Measurements from ENCODE around the gene RALY.
A peak's percentile ranks its signal among the peaks of the same experiment; 100 is the strongest.
"Not testable (repeated sequence)": the region's sequence is repeated elsewhere in the genome, so short reads cannot be mapped to it uniquely, and the experiment has no call there.

The RALY gene

DNA sequence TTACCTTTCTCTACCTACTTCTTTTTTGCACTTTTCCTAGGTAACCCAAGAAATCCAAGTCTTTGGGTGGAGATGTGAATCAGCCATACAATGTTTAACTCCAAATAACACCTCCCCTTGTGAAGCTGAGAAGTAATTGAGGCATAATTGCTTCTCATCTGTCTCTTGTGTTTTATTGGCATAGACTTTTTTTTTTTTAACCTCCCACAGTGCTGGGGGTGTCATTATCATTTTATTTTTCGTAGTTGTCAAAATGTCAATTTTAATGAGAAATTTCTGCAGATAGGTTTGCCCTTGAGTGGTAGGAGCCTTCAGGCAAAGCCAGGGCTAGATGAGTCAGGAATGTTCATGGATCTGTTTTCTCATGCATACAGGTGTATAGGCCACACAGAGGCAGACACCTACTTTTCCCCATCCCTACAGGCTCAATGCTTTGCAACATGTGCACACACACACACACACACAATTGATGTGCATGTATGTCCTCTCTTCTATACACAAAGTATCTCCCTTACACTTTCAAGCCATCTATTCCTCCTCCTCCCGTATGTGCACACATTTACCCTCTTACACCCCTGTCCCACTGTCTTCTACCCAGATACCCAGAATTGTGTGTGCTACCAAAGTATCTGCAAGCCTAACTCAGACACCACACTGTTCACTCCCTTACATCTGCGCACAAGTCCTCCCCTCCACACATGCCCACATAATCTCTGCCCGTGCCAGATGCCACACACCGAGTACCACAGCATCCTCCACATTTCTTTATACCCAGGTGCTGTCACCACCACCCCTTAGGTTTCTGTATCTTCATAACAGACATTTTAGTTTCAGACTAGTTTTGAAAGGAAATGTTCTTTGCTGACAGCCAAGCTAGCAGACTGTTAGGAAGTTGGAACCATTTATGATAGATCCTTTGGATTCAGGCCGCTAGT lies 22.0 kb downstream of the RALY start:
- Mint-ChIP-seq H3K27ac (peak overlapping the region; percentile 31), H3K4me3 (no peak overlapping the region), H3K27me3 (no peaks in the 10 kb centered on the region), H3K36me3 (peaks cover 5 to 13% of the 10 kb centered on the region in 2 donors), H3K9me3 (no peaks in the 10 kb centered on the region), H3K4me1 (peaks cover 57 to 81% of the 10 kb centered on the region in 2 donors)
- ATAC-seq (replicated peaks) (no peak), DNase-seq (no peak)

DNA sequence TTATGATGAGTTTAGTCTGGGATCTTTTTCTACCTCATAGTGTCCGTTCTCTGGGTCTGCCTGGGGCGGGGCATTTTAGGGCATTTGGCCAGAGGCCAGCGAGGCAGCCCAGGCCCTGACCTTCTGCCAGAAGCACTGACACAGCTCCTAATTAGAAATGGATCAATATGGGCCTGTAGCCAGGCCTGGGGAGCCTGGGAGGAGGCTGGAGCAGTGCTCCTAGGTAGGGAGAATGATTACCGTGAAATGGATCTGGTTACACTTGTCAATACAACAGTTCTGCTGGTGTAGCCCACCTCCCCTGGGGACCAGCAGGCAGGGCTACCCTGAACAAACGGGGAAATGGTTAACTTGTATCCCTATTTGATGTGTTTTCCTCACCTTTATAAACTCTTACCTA lies 23.0 kb downstream of the RALY start:
- Mint-ChIP-seq H3K36me3 (peaks cover 5 to 13% of the 10 kb centered on the region in 2 donors), H3K4me3 (no peak overlapping the region), H3K4me1 (peaks cover 61 to 87% of the 10 kb centered on the region in 2 donors), H3K27me3 (no peaks in the 10 kb centered on the region), H3K9me3 (no peaks in the 10 kb centered on the region), H3K27ac (peak overlapping the region; percentile 6)
- ATAC-seq (replicated peaks) (no peak), DNase-seq (no peak)

DNA sequence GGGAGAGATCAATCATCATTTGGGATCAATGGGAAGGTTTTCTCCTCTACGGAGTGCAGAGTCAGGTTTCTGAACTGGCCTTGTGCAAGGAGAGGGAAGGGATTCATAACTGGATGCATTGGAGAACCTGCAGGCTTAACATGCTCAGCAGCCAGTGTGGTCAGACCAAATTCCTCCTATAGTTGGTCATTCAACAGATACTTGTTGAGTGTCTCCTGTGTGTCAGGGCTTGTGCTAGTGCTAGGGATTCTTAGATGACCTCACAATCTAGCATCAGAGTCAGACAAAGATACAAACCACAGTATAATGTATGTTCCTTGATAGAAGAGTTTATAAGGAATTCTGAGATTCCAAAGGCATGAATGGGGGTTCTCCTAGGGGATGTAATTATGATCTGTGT lies 23.9 kb downstream of the RALY start:
- Mint-ChIP-seq H3K27me3 (no peaks in the 10 kb centered on the region), H3K4me1 (peaks cover 63 to 87% of the 10 kb centered on the region in 2 donors), H3K36me3 (peaks cover 3 to 10% of the 10 kb centered on the region in 2 donors), H3K9me3 (no peaks in the 10 kb centered on the region), H3K4me3 (no peak overlapping the region), H3K27ac (no peak overlapping the region)
- DNase-seq (no peak), ATAC-seq (replicated peaks) (no peak)

DNA sequence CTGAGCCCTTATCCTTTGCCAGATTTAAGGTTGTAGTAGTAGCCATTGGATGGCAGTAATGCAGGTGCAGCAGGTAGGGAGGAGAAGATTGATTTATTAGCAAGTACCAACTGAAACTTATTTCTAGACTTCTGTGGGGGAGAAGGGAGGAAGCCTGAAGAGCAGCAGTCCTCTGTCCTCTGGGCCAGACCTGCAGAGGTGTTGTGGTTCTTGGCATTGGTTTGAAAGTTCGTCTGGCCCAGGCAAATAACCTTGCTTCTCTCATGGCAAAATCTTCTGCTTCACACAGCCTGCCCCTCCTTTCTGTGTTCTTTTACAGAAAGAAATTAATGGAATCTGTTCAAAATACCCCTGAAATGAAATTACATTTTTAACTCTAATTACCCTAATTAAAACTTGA lies 24.5 kb downstream of the RALY start:
- Mint-ChIP-seq H3K4me1 (peaks cover 67 to 91% of the 10 kb centered on the region in 2 donors), H3K4me3 (no peak overlapping the region), H3K27me3 (no peaks in the 10 kb centered on the region), H3K36me3 (peaks cover 3 to 15% of the 10 kb centered on the region in 2 donors), H3K27ac (no peak overlapping the region), H3K9me3 (no peaks in the 10 kb centered on the region)
- DNase-seq (no peak), ATAC-seq (replicated peaks) (no peak)

DNA sequence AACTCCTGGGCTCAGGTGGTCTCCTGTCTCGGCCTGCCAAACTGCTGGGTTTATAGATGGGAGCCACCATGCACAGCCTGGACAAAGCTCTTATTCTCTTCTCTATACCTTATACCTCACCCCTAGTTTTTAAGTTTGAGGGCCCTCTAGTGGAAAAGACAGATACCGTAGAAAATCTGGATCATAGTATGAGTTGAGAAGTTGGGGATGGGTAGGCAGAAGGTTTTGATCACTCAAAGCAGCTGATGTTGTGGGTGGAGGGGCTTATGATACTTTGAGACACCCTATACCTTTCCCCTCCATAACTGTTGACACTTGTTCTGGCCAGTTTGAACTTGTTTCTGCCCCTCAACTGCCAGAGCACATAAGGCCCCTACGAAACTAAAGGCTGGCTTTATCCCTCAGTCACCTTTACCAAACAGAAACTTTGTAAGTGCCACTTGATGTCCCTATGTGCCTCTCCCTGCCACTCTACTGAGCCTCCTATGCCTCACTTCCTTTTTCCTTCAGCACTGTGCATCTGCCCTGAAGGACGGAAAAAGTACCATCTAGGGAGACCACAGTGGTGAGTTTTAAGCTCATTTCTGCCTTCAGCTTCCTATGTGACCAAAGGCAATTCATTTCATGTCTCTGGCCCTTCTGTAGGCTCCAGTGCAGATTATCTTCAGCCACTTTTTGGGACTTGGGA lies 28.6 kb downstream of the RALY start:
- peak overlapping the region; percentile 10 to 11 for H3K4me3 Mint-ChIP-seq
- H3K27me3 Mint-ChIP-seq = no peaks in the 10 kb centered on the region
- peaks cover 62 to 93% of the 10 kb centered on the region in 2 donors for H3K4me1 Mint-ChIP-seq
- H3K36me3 Mint-ChIP-seq = peaks cover 6 to 21% of the 10 kb centered on the region in 2 donors
- H3K27ac Mint-ChIP-seq = peak overlapping the region; percentile 88
- ATAC-seq (replicated peaks) (peak; percentile 96 to 97), DNase-seq (peak; percentile 69)
- no peaks in the 10 kb centered on the region for H3K9me3 Mint-ChIP-seq

DNA sequence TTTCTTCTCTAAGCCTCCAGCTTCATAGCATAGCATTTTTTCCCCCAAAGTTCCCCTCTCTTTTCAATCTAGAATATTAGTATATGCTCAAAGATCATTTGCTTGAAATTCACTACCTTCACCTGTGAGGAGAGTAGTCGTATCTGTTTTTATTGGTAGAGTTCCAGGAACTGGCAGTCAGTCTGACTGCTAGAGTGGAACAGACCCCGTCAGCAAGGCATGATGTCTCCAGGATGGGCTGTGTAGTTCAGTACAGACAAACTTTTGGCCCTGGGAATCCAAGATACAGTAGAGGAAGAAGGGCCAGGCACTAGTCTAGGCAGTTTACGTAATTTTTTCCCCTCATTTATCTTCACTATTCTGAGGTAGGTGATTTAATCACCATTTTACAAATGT lies 29.1 kb downstream of the RALY start:
- Mint-ChIP-seq H3K27ac (peak overlapping the region; percentile 88), H3K4me3 (peak overlapping the region; percentile 10 to 11), H3K36me3 (peaks cover 6 to 22% of the 10 kb centered on the region in 2 donors), H3K27me3 (no peaks in the 10 kb centered on the region), H3K4me1 (peaks cover 61 to 93% of the 10 kb centered on the region in 2 donors), H3K9me3 (no peaks in the 10 kb centered on the region)
- DNase-seq (no peak), ATAC-seq (replicated peaks) (peak; percentile 31 to 44)

DNA sequence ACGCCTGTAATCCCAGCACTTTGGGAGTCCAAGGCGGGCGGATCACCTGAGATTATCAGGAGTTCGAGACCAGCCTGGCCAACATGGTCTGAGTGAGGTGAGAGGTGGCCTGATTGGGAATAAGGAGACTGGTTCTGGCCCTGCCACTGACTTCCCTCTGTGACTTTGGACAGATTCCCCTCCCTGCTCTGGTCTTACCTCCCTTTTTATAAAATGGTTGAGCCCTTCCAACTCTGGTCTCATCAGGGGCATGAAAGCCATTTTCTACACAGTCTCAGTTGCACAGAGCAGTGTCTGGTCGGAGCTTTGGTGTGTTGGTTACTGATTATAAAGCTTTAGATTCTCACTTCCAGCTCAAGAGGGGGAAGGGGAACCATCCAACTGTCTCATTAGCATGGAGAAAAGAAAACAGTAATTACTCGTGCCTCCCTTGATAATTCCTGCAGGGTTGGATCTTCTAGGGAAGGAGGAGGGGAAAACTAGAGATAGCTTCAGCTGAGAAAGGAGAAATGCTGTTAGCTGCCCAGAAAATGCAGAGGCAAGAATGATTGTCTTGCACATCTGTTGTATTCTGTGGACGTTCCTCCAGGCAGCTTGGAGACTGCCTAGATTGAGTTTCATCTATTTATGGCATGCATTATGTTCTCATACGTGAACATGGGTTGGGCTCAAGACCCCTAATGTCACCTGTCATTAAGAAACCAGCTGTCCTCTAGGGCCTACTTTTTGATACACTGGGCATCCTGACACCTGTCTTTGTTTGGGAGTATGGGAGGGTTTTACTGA lies 30.4 kb downstream of the RALY start:
- Mint-ChIP-seq H3K4me1 (peaks cover 57 to 89% of the 10 kb centered on the region in 2 donors), H3K36me3 (peaks cover 10 to 26% of the 10 kb centered on the region in 2 donors), H3K27me3 (no peaks in the 10 kb centered on the region), H3K27ac (peak overlapping the region; percentile 65), H3K9me3 (no peaks in the 10 kb centered on the region), H3K4me3 (no peak overlapping the region)
- DNase-seq (no peak), ATAC-seq (replicated peaks) (no peak)

DNA sequence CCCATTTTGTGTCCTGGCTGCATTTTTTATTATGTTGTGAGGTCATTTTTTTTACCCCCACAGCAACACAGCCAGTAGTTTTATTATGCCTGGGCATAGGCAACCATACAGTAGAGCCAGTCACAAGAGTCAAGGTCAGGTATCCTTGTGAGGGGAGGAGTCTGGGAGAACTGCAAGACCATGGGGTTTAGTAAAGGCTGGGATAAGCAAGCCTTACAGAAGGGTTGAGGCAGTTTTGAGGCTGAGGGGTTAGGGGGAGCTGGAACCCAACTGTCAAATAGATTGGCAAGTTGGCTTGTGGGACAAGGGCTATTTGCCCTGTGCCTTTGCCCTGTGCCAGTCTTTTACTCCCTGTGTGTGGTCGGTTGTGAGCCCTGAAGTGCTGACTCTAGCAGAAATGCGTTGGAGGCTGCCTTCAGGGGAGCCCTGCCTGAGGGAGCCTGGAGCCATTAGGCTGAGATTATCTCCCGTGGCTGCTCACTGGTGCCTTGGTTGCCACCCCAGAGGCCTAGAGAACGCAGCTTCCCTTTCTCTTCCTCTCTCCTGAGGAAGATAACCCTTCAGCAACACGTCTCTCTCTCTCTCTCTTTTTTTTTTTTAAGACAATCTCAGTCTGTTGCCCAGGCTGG lies 31.1 kb downstream of the RALY start:
- ATAC-seq (replicated peaks) = no peak
- Mint-ChIP-seq H3K4me3 (no peak overlapping the region), H3K9me3 (no peaks in the 10 kb centered on the region), H3K27me3 (no peaks in the 10 kb centered on the region), H3K4me1 (peaks cover 54 to 90% of the 10 kb centered on the region in 2 donors), H3K27ac (peak overlapping the region; percentile 9), H3K36me3 (peaks cover 9 to 30% of the 10 kb centered on the region in 2 donors)
- DNase-seq = no peak

DNA sequence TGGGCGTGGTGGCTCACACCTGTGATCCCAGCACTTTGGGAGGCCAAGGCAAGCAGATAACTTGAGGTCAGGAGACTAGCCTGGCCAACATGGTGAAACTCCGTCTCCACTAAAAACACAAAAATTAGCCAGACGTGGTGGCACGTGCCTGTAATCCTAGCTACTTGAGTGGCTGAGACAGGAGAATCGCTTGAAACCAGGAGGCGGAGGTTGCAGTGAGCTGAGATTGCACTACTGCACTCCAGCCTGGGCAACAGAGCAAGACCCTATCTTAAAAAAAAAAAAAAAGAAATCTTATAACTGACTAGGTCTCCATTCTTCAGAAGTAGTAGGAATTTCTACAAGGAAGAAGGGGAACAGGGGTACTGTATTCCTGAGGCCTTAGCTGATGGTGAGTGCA lies 34.3 kb downstream of the RALY start:
- not testable (repeated sequence) for ATAC-seq (replicated peaks); H3K9me3 Mint-ChIP-seq; H3K27ac Mint-ChIP-seq; DNase-seq; H3K27me3 Mint-ChIP-seq; H3K4me3 Mint-ChIP-seq
- Mint-ChIP-seq H3K4me1 (peaks cover 33 to 69% of the 10 kb centered on the region in 2 donors), H3K36me3 (peaks cover 14 to 38% of the 10 kb centered on the region in 2 donors)

DNA sequence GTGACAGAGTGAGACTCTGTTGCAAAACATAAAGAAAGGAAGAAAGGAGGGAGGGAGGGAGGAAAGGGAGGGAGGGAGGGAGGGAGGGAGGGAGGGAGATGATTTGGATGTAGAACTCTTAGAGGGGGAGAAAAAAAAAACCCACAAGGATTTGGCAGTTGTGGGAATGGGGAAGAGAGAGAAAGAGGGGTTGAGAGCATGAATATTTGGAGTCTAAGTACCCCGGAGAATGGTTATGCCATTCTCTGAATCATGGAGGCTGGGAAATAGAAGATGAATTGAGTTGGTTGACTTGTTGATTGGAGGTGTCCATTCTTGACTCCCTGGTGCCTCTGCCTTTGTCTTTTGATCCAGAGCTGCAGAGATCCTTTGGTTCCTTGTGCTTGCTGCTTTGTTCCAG lies 35.7 kb downstream of the RALY start:
- Mint-ChIP-seq H3K27ac (peak overlapping the region; percentile 25), H3K36me3 (peaks cover 17 to 47% of the 10 kb centered on the region in 2 donors), H3K4me1 (peaks cover 26 to 65% of the 10 kb centered on the region in 2 donors), H3K4me3 (no peak overlapping the region), H3K9me3 (no peaks in the 10 kb centered on the region), H3K27me3 (no peaks in the 10 kb centered on the region)
- ATAC-seq (replicated peaks) = no peak
- no peak for DNase-seq

DNA sequence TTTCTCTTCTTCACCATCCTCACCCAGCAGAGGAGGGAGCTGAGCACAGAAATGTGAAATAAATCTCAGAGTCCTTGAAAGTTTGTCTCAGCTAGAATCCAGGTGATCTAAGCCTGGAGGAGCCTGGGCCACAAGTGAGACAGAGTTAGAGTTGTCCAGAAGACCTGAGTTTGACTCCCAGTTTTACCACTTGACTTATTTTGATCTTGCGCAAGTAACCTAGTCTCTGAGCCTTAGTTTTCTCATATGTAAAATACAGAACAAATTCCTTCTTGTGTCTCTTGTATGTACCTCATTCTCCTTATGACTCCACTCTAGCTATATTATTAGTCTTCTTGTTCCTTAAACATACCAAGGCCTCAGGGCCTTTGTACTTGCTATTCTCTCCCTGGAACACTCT lies 36.7 kb downstream of the RALY start:
- Mint-ChIP-seq H3K27me3 (no peaks in the 10 kb centered on the region), H3K36me3 (peaks cover 17 to 51% of the 10 kb centered on the region in 2 donors), H3K27ac (no peak overlapping the region), H3K4me3 (no peak overlapping the region), H3K9me3 (no peaks in the 10 kb centered on the region), H3K4me1 (peaks cover 20 to 61% of the 10 kb centered on the region in 2 donors)
- ATAC-seq (replicated peaks) (no peak), DNase-seq (no peak)

DNA sequence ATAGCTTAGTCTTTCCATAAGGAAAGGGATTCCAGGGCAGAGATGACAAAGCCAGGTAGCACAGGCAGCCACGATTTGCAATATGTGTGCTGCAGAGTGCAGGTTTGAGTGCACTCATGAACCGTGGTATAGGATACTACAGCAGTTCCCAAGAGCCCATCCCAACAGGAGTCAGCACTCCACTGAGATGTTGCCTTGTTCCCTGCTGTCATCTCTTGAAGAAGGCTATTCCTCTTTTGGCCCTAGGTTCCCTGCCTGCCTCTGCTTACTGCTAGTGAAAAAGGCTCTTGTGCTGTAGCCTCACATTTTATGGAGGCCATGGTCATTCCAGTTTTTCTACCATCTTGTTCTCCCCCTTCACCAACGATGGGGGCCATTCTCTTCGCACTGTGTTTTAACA lies 40.2 kb downstream of the RALY start:
- Mint-ChIP-seq H3K9me3 (no peaks in the 10 kb centered on the region), H3K4me3 (no peak overlapping the region), H3K4me1 (peaks cover 26 to 63% of the 10 kb centered on the region in 2 donors), H3K36me3 (peaks cover 20 to 57% of the 10 kb centered on the region in 2 donors), H3K27ac (no peak overlapping the region), H3K27me3 (no peaks in the 10 kb centered on the region)
- no peak for DNase-seq
- no peak for ATAC-seq (replicated peaks)

DNA sequence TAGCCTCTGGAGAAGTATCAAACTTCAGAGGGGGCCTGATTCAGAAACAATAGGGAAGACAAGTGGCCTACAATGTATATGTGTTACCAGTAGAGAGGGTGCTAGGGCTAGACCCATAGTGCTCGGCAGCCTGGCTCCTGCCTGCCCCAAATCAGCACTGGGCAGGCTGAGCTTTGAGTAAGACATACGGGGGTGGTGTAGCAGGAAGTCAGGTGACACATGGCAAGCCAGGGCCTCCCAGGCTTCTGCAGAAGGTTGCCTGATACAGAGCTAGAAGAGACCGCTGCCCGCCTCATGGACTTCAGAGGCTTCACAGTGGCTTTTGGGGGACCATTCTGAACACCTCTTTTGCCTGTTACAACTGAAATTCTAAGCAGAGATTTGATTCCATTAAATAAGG lies 43.4 kb downstream of the RALY start:
- DNase-seq (no peak), ATAC-seq (replicated peaks) (peak; percentile 65 to 71)
- Mint-ChIP-seq H3K9me3 (no peaks in the 10 kb centered on the region), H3K27me3 (no peaks in the 10 kb centered on the region), H3K27ac (no peak overlapping the region), H3K4me1 (peaks cover 42 to 81% of the 10 kb centered on the region in 2 donors), H3K36me3 (peaks cover 18 to 48% of the 10 kb centered on the region in 2 donors), H3K4me3 (no peak overlapping the region)

DNA sequence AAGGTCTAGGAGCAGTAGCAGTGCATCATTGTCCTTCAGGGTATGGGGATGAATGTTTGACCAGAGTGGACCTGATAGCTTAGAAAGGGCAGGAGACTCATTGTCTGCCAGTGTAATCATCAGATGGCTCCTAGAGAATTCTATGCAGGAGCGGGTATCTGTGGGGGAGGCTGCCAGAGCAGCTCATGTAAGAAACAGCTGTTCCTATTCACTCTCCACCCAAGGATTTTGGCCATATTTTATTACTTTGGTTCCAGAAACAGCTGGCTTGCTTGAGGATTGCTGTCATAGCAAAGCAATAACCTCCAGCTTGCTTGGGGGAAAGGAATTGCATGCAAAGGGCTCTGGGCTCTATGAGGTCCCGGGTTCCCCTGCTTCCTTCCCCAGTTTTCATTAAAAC lies 44.1 kb downstream of the RALY start:
- Mint-ChIP-seq H3K27ac (no peak overlapping the region), H3K4me3 (no peak overlapping the region), H3K27me3 (no peaks in the 10 kb centered on the region), H3K36me3 (peaks cover 15 to 47% of the 10 kb centered on the region in 2 donors), H3K9me3 (no peaks in the 10 kb centered on the region), H3K4me1 (peaks cover 45 to 85% of the 10 kb centered on the region in 2 donors)
- DNase-seq = no peak
- no peak for ATAC-seq (replicated peaks)

Data from stimulated activated naive B cell treated with anti-CD40 and anti-IgM and Interleukin-4, amounts not matched to agents 10 μg/mL and 1 μg/mL and 100 μg/mL, for 72 hours (primary cell).